GM10847 (cell line): Measurements from ENCODE around the gene PIPOX.

Experiments
- POLR2A ChIP-seq: IDR thresholded peaks from 2 replicates; pipeline ENCODE4 v1.6.1; 2011; ENCODE audit not compliant: insufficient read length; ENCODE audit errors: extremely low read depth

PIPOX gene

DNA sequence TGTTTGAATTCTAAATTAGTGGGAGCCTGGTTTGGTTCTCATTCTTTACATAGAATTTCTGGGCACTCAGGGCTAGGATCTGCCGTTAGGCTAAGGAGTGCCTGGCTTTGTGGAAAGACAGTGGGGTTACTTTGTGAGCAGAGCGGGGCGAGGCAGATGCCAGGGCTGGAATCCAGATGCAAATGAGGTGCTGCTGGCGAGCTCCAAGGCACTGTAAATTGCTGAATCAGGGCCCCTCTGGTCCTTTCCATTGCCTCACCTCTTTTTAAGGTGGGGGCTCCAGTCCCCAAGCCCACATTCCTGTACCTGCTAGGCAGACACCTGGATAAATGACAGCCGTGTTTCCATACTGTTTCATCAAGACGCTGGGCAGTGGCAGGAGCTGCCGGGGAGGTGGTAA lies 33.8 kb downstream of the PIPOX start:
- TF ChIP-seq POLR2A = no peak

DNA sequence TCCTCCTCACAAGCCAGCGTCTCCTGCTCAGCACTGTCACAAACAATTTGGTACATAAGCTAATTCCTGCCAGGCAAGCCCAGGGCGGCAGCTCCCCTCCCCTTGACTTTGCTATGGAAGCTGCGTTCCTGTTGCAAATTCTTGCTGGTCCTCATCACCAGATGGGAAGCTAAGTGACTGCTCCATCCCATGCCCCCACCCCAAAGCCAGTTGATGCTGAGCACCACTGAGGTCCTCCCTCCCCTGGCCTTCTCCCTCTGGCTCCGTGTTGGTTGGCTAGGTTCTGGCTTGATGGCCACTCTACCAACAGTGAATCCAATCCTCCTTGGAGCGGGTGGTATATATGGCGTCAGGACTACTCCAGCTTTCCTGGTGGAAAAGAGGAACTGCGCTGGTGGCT lies 34.4 kb downstream of the PIPOX start:
- no peak for TF ChIP-seq POLR2A

DNA sequence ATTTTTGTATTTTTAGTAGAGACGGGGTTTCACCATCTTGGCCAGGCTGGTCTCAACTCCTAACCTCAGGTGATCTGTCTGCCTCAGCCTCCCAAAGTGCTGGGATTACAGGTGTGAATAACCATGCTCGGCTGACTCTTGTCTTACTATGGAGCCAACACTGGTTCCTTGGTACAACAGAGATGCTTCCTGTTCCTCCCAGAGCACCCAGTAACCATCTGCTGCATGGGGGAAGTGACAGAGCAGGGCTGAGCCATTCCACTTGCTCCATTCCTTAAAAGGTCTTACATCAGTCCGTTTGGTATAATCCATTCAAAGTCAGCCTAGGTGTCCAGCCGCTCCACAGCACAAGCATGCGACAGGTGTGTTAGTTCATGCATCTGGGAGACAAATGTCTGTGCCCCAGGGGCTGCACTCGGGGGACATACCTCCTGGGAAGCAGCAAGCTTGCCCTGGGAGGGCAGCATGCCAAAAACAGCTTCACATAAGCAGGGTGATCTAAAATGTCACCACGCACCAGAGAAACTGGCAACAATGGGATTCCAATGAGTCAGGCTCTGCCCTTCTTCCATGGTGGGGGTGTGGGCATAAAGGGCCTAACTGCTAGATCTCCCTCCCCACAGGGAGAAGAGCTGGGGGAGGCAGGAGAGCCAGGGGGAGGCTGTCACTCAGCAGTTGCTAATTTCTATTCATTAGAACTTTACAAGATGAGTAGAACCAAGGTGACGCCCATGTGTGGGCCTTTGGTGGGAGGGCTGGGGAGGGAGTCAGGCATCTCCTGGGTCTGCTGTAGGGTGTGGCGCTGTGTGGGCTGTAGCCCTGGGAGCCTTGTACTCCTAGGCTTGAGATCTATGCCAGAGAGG lies 35.5 kb downstream of the PIPOX start:
- no peak for TF ChIP-seq POLR2A

DNA sequence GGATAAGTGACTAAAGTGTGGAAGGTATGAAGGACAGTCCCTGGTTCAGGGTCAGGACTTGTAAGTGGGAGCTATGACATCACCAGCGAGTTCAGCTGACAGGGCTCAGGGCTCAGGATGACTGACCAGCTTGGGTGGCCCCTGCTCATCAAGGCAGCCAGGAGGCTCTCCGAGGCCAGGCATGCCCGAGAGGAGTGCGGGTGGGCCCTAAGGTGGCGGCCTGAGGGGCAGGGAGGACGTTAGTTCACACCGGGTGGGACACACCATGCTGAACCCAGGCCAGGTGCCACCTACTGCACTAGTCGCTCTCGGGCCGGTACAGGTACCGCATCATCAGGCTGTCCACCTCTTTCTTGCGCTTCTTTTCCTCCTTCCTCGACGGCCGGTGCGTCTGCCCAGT lies 36.5 kb downstream of the PIPOX start:
- TF ChIP-seq POLR2A = no peak

DNA sequence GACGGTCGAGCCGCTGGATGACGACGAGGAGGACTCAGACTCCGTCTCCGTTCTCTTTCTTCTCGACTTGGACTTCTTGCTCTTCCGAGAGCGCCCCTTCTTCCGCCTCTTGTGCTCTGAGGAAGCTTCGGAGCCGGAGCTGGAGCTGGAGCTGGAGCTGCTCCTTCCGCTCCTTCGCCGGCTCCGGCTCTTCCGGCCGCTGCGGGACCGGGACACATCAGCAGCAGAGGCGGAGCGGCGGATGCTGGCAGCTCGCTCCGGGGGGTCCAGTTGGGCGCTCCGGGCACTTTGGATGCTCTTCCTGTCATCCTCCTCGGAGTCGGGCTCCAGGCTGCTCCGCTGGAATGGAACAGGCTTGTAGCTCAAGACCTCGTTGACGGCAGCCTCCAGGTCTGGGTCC lies 36.9 kb downstream of the PIPOX start:
- no peak for TF ChIP-seq POLR2A

DNA sequence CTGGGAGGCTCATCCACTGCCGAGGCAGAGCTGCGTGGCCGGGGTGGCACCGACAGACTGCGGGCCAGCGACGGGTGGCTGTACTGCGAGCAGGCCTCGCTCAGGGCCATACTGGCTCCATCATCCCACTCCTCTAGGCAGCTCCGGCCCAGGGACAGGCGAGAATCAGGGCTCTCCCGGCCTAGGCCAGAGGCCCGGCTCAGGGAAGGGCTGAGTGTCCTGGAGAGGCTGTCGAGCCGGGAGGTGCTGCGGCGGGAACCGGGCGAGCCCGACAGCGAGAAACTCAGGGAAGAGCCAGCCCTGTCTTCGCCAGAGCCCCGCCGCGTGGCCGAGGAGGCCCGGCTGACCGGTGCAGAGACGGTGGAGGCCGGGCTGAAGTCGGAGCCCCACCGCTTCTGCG lies 37.4 kb downstream of the PIPOX start:
- TF ChIP-seq POLR2A = no peak

DNA sequence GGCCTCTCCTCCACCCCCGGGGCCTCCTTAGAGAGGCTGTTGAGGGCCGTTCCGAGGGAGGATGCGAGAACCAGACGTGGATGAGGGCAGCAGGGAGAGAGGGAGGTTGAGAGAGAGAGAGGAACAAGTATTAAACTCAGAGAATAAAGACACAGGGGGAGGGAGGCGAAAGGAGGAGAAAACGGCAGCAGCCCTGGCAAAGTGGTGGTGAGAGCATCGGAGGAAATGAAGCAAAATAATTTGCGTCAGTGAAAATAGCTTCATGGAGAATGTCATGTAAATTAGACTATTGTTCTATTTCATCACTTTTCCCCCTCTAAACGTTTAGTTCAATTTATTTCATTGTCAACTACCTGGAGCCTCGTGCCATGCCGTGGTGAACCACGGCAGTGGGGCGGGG lies 38.0 kb downstream of the PIPOX start:
- no peak for TF ChIP-seq POLR2A

DNA sequence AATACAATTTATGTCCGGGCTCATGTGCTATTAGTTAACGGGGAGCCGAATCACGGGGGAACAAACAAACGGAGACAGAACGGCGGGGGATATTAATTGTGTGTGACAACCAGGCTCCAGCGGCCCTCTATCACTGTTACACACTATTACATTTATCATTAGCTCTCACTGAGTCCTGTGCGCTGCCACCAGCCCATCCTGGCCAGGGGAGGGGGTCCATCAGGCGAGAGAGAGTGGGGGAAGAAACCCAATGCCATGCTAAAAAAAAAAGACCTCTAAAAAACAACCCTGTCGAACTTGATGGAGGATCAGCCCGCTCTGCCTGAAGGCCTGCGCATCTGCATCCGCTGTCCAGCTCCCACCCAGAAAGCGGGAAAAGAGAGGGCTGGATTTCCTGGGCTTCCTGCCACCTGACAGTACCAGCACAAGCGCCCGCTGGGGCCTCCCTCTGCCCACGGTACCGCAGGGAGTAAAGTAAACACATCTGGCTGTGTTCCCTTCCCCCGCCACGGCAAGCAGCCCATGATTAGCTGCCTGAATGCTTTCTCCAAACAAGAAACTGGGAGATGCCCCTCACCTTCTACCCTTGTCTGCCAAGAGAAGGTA lies 41.7 kb downstream of the PIPOX start:
- no peak for TF ChIP-seq POLR2A

DNA sequence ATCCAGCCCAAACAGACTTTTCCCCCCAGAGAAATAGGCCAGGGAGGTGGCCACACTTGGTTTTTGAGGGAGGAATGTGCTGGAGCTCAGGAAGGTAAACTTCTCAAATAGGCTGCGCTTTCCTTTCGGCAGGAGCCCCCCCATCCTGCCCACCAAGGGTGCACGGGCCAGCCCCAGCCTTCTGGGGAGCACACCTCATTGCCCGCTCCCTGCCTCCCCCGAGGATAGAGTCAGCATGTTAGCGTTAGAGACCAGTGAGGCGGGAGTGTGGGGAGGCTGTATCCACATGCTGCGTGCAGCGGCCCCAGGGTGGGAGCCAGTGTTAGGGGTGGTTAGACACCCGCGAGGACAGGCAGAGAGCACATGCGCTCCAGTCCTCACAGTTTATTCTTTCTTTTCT lies 42.3 kb downstream of the PIPOX start:
- no peak for TF ChIP-seq POLR2A

DNA sequence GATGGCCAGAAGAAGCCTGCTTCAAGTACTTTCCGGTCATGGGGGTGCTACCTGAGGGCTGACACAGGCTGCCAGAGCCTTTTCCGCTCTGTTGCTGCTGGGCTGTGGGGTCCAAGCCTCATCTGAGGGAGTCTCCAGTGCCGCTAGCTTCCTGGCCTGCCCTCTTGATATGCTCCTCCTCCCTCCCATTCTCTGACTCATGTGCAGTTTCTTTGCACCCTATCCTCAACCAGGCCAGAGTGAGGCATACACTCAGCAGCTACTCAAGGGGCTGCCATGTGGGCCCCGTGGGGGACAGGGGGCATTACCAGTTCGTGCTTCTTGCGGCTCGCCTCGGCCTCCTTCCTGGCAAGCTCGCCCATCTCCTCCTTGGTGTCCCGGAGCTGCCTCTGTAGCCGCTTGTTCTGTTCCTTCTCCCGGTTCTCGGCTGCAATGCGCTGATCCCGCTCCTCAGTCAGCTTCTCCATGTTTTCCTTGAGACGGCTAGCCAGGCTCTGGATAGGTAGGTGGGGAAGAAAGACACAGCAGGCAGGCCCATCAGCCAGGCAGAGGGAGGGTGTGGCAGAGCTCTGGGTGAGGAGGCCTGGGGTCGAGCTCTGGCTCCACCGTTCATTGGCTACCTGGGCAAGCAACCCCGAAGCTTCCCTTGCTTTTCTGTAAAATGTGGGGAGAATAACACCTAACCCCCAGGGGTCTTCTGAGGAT lies 43.8 kb downstream of the PIPOX start:
- no peak for TF ChIP-seq POLR2A

DNA sequence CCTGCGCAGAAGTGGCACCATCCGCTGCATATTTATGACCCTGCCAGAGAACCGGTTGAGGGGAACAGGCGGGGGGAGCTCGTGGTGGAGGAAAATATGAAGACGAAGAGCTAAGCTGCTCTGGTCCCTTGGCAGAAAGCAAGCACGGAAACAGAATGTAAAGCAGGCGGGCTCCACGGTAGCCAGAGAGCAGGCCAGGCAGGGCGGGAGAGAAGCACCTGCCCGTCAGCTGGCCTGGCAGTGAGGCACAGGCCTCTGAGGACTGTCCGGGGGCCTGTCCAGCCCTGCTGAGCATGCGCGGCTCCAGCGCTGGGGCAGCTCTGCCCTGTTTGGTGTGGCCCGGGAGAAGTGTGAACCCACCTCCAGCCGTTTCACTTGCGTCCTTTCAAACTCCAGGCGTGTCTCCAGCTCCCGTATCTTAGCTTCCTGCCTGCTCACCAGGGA lies 46.7 kb downstream of the PIPOX start:
- TF ChIP-seq POLR2A = no peak

DNA sequence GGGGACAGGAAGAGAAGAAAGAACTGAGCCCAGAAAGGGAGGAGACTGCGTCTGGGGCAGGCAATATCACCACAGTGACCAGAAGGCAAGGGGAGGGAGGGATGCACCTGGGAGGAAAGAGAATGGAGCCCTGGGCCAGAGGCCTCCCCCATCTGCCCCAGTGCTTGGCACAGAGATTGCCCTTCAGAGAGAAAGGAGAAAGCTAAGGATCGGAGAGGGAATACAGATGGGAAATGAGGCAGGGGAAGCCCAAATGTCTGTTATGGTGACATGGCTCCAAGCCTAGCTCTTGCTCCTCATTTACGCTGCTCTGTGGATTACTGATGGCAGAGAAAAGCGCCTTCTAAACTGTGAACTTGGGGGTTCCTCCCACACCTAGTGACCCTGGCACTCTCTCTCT lies 47.2 kb downstream of the PIPOX start:
- no peak for TF ChIP-seq POLR2A

DNA sequence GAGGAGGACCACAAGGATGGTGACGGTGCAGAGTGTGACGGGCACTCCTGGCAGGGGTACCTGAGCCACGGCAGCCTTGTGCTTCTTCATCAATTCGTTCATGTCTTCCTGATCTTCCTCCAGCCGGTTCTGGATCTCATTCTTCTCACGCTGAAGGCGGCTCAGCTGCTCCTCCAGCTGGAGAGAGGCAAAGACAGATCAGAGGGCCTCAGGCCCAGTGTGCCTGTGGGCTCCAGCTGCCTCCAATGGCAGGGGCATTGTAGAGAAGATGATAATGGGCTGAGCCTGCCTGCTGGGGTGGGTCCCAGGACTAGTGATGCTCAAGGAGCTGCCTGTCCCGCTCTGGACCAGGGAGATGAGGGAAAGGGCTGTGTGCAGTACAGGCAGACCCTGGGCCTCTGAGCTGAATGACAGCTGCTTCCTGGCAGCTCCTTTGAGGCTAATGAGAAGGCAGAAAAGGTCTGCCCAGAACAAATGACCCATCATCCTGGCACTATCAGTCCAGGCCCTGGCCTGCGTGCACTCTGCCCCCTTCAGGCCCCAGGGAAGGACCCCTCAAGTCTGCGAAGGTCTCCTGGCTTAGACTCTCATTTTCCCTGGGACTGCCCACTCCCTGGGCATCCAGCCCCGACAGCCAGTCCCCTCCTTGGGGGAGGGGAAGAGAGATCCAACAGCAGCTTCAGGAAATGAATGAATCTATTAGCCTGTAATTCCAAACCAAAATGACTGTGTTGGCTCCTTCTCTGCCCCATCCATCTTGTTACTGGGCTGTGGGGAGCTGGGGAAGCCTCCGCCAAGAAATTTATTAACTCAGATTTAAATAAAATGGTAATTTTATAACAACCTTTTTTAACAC lies 48.0 kb downstream of the PIPOX start:
- no peak for TF ChIP-seq POLR2A

DNA sequence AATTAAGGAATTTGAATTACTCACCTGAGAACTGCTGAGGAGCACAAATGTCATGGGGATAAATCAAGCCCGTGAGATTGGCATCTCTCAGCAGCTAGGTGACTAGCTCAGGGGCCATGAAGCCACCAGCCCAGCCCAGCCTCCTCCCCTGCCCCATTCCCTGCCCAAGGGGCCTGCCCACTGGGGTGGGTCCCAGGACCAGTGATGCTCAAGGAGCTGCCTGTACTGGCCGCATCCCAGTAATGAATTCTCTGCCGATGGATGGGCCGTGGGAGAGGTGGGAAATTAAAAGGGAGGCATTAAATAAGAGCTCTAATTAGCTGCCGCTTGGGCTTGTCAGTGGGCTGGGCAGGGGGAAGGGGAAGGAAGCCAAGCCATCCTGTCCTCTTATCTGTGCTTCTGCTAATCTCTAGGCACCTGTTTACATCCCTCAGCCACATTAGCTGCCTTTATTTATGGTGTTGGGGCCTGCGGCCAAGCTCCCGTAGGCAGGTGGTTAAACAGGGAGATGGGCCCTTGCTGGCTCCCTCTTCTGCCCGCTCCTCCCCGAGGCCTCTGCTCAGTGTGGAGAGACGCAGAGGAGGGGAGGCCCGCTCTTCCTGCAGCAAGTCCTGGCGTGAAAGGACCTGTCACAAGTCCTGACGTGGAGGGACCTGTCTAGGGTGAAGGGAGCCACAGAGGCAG lies 48.8 kb downstream of the PIPOX start:
- no peak for TF ChIP-seq POLR2A
